GM19328 (cell line): Measurements from ENCODE around the gene RASSF7.
A peak's percentile ranks its signal among the peaks of the same experiment; 100 is the strongest.

Source experiments
- ATAC-seq: cut with Tn5 transposase; IDR thresholded peaks from one replicate; pipeline ENCODE4 v1.9.1; 2021; ENCODE audit warnings: mild to moderate bottlenecking, moderate library complexity; ENCODE audit not compliant: unreplicated experiment

The RASSF7 gene

GRCh38 chr11:551131-551530 lies 9.6 kb upstream of the RASSF7 start:
- no peak for ATAC-seq

- ATAC-seq = no peak
Observed at GRCh38 chr11:551596-551995, 9.2 kb upstream of the RASSF7 start.

- no peak for ATAC-seq
Observed at GRCh38 chr11:553083-553987, 7.4 kb upstream of the RASSF7 start.

- ATAC-seq = no peak
Observed at GRCh38 chr11:553988-554340, 6.8 kb upstream of the RASSF7 start.

GRCh38 chr11:554428-555226 lies 6.1 kb upstream of the RASSF7 start:
- no peak for ATAC-seq

GRCh38 chr11:555227-555779 lies 5.5 kb upstream of the RASSF7 start:
- ATAC-seq = no peak

- ATAC-seq = no peak
Observed at GRCh38 chr11:555780-556661, 4.7 kb upstream of the RASSF7 start.

GRCh38 chr11:556662-557256 lies 4.0 kb upstream of the RASSF7 start:
- ATAC-seq = no peak

GRCh38 chr11:557328-558132 lies 3.2 kb upstream of the RASSF7 start:
- no peak for ATAC-seq

- ATAC-seq = no peak
Observed at GRCh38 chr11:558503-558902, 2.3 kb upstream of the RASSF7 start.

- no peak for ATAC-seq
Observed at GRCh38 chr11:559020-559620, 1.6 kb upstream of the RASSF7 start.

GRCh38 chr11:559712-560304 lies 962 bp upstream of the RASSF7 start:
- no peak for ATAC-seq

GRCh38 chr11:561148-562003 lies 606 bp downstream of the RASSF7 start:
- peak; percentile 15 for ATAC-seq

- no peak for ATAC-seq
Observed at GRCh38 chr11:562046-562645, 1.4 kb downstream of the RASSF7 start.

GRCh38 chr11:563066-563811 lies 2.5 kb downstream of the RASSF7 start:
- no peak for ATAC-seq

- ATAC-seq = no peak
Observed at GRCh38 chr11:563812-564578, 3.2 kb downstream of the RASSF7 start.
